ENCODE results near the gene OSER1. TPM values are rescaled to one million over a fixed set of nuclear protein-coding genes. Genes with fewer than 3 reads are reported as not detected.
A peak's percentile ranks its signal among the peaks of the same experiment; 100 is the strongest.

Gene OSER1
- total and polyA plus RNA-seq, 2 of the 8 experiments (the other 6 are each of a cell fraction or from before 2014, with no cell fraction given), result 24.5 to 31.8 TPM

GRCh38 chr20:44245977-44246376 lies 35.4 kb upstream of the OSER1 start:
- 82% methylated on average over 4 of the region's 4 CpGs; no CpG with 5 or more reads in 1 of the 2 experiments for WGBS, 2 experiments (ENCODE audit: extremely low coverage in 1 of 2, insufficient coverage in 1 of 2, insufficient read length in 1 of 2, insufficient replicate concordance in 2 of 2, low coverage in 1 of 2, low lambda C conversion rate in 2 of 2, missing lambda C conversion rate in 1 of 2)
- ChIA-PET CTCF (ENCODE audit: partially characterized antibody) (interaction anchor here (0.8 to 4.7 kb wide), 13 partner anchors 10 to 139 kb away, joined by 3 to 23 read pairs (median 10); partner anchors contain the start of gene FITM2), POLR2A (ENCODE audit: partially characterized antibody) (no interaction called here)
- H3K79me1 ChIP-seq (ENCODE audit: low read depth, low read length), result no peaks in the 10 kb centered on the region
- peaks cover 0 to 5% (median 0%) of the 10 kb centered on the region in 4 experiments; a peak in 4 of 7 replicates for H3K4me1 ChIP-seq (replicated peaks in 1 of 4; ENCODE audit: control insufficient read depth in 3 of 4, insufficient read depth in 4 of 4, low read length in 3 of 4)
- no peak overlapping the region for H2BK5ac ChIP-seq (ENCODE audit: low read depth, low read length)
- H3K9ac ChIP-seq (replicated peaks in 1 of 4; ENCODE audit: extremely low read depth in 1 of 4, low read depth in 3 of 4, low read length in 3 of 4), result no peak overlapping the region
- DNase-seq (ENCODE audit: low read depth in 1 of 2, low spot score in 2 of 2) (no peak), FAIRE-seq (no peak)
- H3K4ac ChIP-seq (replicated peaks; ENCODE audit: insufficient read length, low read depth, low read length), result no peak overlapping the region
- no peaks in the 10 kb centered on the region for H3K36me3 ChIP-seq (ENCODE audit: control insufficient read depth in 2 of 4, insufficient read depth in 4 of 4, low read length in 3 of 4)
- no peak overlapping the region for H2BK120ac ChIP-seq (replicated peaks; ENCODE audit: low read depth, low read length)
- H3K23ac ChIP-seq (ENCODE audit: insufficient read length), result no peak overlapping the region
- no peak overlapping the region for H3K56ac ChIP-seq (replicated peaks; ENCODE audit: insufficient read length, low read depth, low read length)
- H2BK12ac ChIP-seq (ENCODE audit: low read depth, low read length), result no peak overlapping the region
- peak overlapping the region in 1 of 2 experiments; percentile 78; a peak in 1 of 4 replicates for H3K4me2 ChIP-seq (ENCODE audit: insufficient read depth in 1 of 2, low read depth in 2 of 2, low read length in 2 of 2)
- no peak overlapping the region for H4K91ac ChIP-seq (replicated peaks; ENCODE audit: insufficient read length, low read length)
- H3K79me2 ChIP-seq (ENCODE audit: control insufficient read depth in 1 of 2, insufficient read depth in 2 of 2, low read length in 2 of 2), result no peaks in the 10 kb centered on the region
- no peak overlapping the region for H2AFZ ChIP-seq (ENCODE audit: low read length)
- no peak overlapping the region for H2BK20ac ChIP-seq (ENCODE audit: low read length)
- no peak overlapping the region for H4K5ac ChIP-seq (ENCODE audit: insufficient read length, low read depth, low read length)
- peaks cover 0 to 2% of the 10 kb centered on the region in 2 experiments for H4K20me1 ChIP-seq (replicated peaks in 1 of 2; ENCODE audit: control insufficient read depth in 1 of 2, insufficient read depth in 2 of 2, low read length in 2 of 2)
- no peak overlapping the region for H3K14ac ChIP-seq (ENCODE audit: insufficient read length)
- no peak overlapping the region for H3K18ac ChIP-seq (ENCODE audit: extremely low read depth, low read length)
- H2AK5ac ChIP-seq (ENCODE audit: low read depth, low read length), result no peak overlapping the region
- no peak overlapping the region for H3K4me3 ChIP-seq (ENCODE audit: extremely low read depth in 1 of 4, insufficient read depth in 2 of 4, low read depth in 3 of 4, low read length in 4 of 4)
- H4K8ac ChIP-seq (ENCODE audit: extremely low read depth, insufficient read depth, low read length), result no peak overlapping the region
- no peak overlapping the region for H3K27ac ChIP-seq (ENCODE audit: low read depth, low read length)
- H3K23me2 ChIP-seq (ENCODE audit: low read depth, low read length), result peaks cover 11% of the 10 kb centered on the region
- no peaks in the 10 kb centered on the region for H3K27me3 ChIP-seq (replicated peaks in 1 of 4; ENCODE audit: control insufficient read depth in 3 of 4, extremely low read depth in 1 of 4, insufficient read depth in 3 of 4, low read length in 3 of 4)
- H2BK15ac ChIP-seq (ENCODE audit: low read length), result no peak overlapping the region
- TF ChIP-seq FOSL1 (IDR thresholded peaks at IDR 0.05; ENCODE audit: insufficient read depth, low read depth, low read length), result no peak
- TF ChIP-seq SRF (IDR thresholded peaks at IDR 0.05; ENCODE audit: low read depth, low read length), result no peak
- TF ChIP-seq KDM5A (IDR thresholded peaks at IDR 0.05; ENCODE audit: low read length), result no peak
- no peak for TF ChIP-seq HDAC2 (IDR thresholded peaks at IDR 0.05; ENCODE audit: borderline replicate concordance in 1 of 2, low read depth in 2 of 2, low read length in 2 of 2)
- no peak for TF ChIP-seq CEBPB (IDR thresholded peaks at IDR 0.05; ENCODE audit: low read depth, low read length)
- TF ChIP-seq RXRA (IDR thresholded peaks at IDR 0.05; ENCODE audit: insufficient read depth, low read depth, low read length), result no peak
- TF ChIP-seq BCL11A (IDR thresholded peaks at IDR 0.05; ENCODE audit: low read depth in 2 of 2, low read length in 2 of 2), result no peak
- no peaks in the 10 kb centered on the region for H3K9me3 ChIP-seq (ENCODE audit: insufficient read depth in 2 of 2, low read depth in 1 of 2, low read length in 1 of 2)
